ENCODE data around the gene AUH.

GRCh38 chr9:91348191-91348807 lies 13.4 kb downstream of the AUH start:
- TF ChIP-seq REST (IDR thresholded peaks at IDR 0.05; ENCODE audit: low read depth) (no peak), YY1 (IDR thresholded peaks at IDR 0.05; ENCODE audit: low read depth) (no peak), EP300 (IDR thresholded peaks at IDR 0.05; ENCODE audit: borderline replicate concordance) (no peak), MAX (IDR thresholded peaks at IDR 0.05) (no peak), RAD21 (IDR thresholded peaks at IDR 0.05; ENCODE audit: low read depth) (no peak), USF1 (IDR thresholded peaks at IDR 0.05) (no peak), NFIC (IDR thresholded peaks at IDR 0.05) (no peak)

All from Ishikawa (cell line).